H9 (cell line): ENCODE results near the gene TAT. TPM values are rescaled to one million over a fixed set of nuclear protein-coding genes. Genes with fewer than 3 reads are reported as not detected.

Experiments
- DNase-seq: peaks from one replicate; pipeline ENCODE4 v3.0.0-alpha.2; 2017
- H2AFZ ChIP-seq: one replicate; pipeline ENCODE4 v1.6.1; 2013; ENCODE audit warnings: mild to moderate bottlenecking, low read length, control low read depth, moderate library complexity
- H2AK5ac ChIP-seq: 2 replicates; pipeline ENCODE4 v1.6.1; 2013; ENCODE audit warnings: low read length, control low read depth, mixed read lengths; ENCODE audit not compliant: insufficient read length
- H2BK120ac ChIP-seq: one replicate; pipeline ENCODE4 v1.6.1; 2013; ENCODE audit warnings: low read depth, mild to moderate bottlenecking, low read length, control low read depth, inconsistent platforms; ENCODE audit not compliant: poor library complexity, severe bottlenecking
- H2BK12ac ChIP-seq: 2 replicates; pipeline ENCODE4 v1.6.1; 2013; ENCODE audit warnings: low read length, control low read depth, mixed read lengths, low read depth; ENCODE audit not compliant: insufficient read length
- H2BK15ac ChIP-seq: 2 replicates; pipeline ENCODE4 v1.6.1; 2013; ENCODE audit warnings: low read depth, low read length, control low read depth
- H2BK20ac ChIP-seq: one replicate; pipeline ENCODE4 v1.6.1; 2013; ENCODE audit warnings: low read depth, mild to moderate bottlenecking, low read length, control low read depth, inconsistent platforms; ENCODE audit not compliant: poor library complexity, severe bottlenecking
- H2BK5ac ChIP-seq: 2 replicates; pipeline ENCODE4 v1.6.1; 2013; ENCODE audit warnings: low read length, control low read depth, mixed read lengths; ENCODE audit not compliant: insufficient read length
- H3K14ac ChIP-seq: 2 replicates; pipeline ENCODE4 v1.6.1; 2013; ENCODE audit warnings: low read length, control low read depth; ENCODE audit not compliant: insufficient read depth
- H3K18ac ChIP-seq: 2 replicates; pipeline ENCODE4 v1.6.1; 2013; ENCODE audit warnings: low read depth, mild to moderate bottlenecking, mixed read lengths, low read length, control low read depth; ENCODE audit not compliant: insufficient read length
- H3K23ac ChIP-seq: 2 replicates; pipeline ENCODE4 v1.6.1; 2013; ENCODE audit warnings: low read length, control low read depth, mixed read lengths, low read depth; ENCODE audit not compliant: insufficient read length
- H3K23me2 ChIP-seq: 2 replicates; pipeline ENCODE4 v1.6.1; 2013; ENCODE audit warnings: low read depth, mild to moderate bottlenecking, mixed read lengths, low read length, control low read depth; ENCODE audit not compliant: insufficient read length, poor library complexity, severe bottlenecking
- H3K27ac ChIP-seq: 2 replicates; pipeline ENCODE4 v1.5.1; 2013; ENCODE audit warnings: low read length, control low read depth, mixed read lengths, low read depth; ENCODE audit not compliant: insufficient read length
- H3K27me3 ChIP-seq: 2 replicates; pipeline ENCODE4 v1.6.1; 2013; ENCODE audit warnings: low read length, control low read depth, inconsistent platforms; ENCODE audit not compliant: insufficient read depth
- H3K4ac ChIP-seq: 2 replicates; pipeline ENCODE4 v1.6.1; 2013; ENCODE audit warnings: low read depth, mild to moderate bottlenecking, control low read depth, inconsistent platforms, low read length, moderate library complexity
- H3K4me1 ChIP-seq: 2 replicates; pipeline ENCODE4 v1.6.1; 2013; ENCODE audit warnings: low read length, control low read depth, inconsistent platforms; ENCODE audit not compliant: insufficient read depth
- H3K4me2 ChIP-seq: 2 replicates; pipeline ENCODE4 v1.6.1; 2013; ENCODE audit warnings: low read length, control low read depth, mixed read lengths; ENCODE audit not compliant: insufficient read length, insufficient read depth
- H3K56ac ChIP-seq: 2 replicates; pipeline ENCODE4 v1.6.1; 2013; ENCODE audit warnings: low read depth, mild to moderate bottlenecking, mixed read lengths, low read length, control low read depth; ENCODE audit not compliant: insufficient read length
- H3K79me1 ChIP-seq: 2 replicates; pipeline ENCODE4 v1.6.1; 2013; ENCODE audit warnings: low read depth, mild to moderate bottlenecking, moderate library complexity, low read length, control low read depth, inconsistent platforms; ENCODE audit not compliant: insufficient read depth, poor library complexity, severe bottlenecking
- H3K79me2 ChIP-seq: 2 replicates; pipeline ENCODE4 v1.6.1; 2013; ENCODE audit warnings: low read length, control low read depth, inconsistent platforms; ENCODE audit not compliant: insufficient read depth
- H3K9ac ChIP-seq: 2 replicates; pipeline ENCODE4 v1.6.1; 2013; ENCODE audit warnings: low read length, control low read depth, mixed read lengths; ENCODE audit not compliant: insufficient read length; ENCODE audit errors: extremely low read depth
- H3K9me3 ChIP-seq: one replicate; pipeline ENCODE4 v1.6.1; 2013; ENCODE audit warnings: low read depth, low read length, inconsistent platforms; ENCODE audit not compliant: control insufficient read depth
- H3T11ph ChIP-seq: one replicate; pipeline ENCODE4 v1.6.1; 2013; ENCODE audit warnings: mild to moderate bottlenecking, low read length, control low read depth, inconsistent platforms
- H4K20me1 ChIP-seq: one replicate; pipeline ENCODE4 v1.6.1; 2013; ENCODE audit not compliant: control insufficient read depth, insufficient read length, insufficient read depth
- H4K5ac ChIP-seq: 2 replicates; pipeline ENCODE4 v1.6.1; 2013; ENCODE audit warnings: low read depth, mild to moderate bottlenecking, mixed read lengths, low read length, control low read depth; ENCODE audit not compliant: insufficient read length
- H4K8ac ChIP-seq: replicated peaks from 2 replicates; pipeline ENCODE4 v1.6.1; 2013; ENCODE audit warnings: low read length, control low read depth, mixed read lengths, low read depth; ENCODE audit not compliant: insufficient read length
- H4K91ac ChIP-seq: 2 replicates; pipeline ENCODE4 v1.6.1; 2013; ENCODE audit warnings: low read depth, mild to moderate bottlenecking, moderate library complexity, mixed read lengths, low read length, control low read depth; ENCODE audit not compliant: insufficient read length
- H3K27ac Mint-ChIP-seq, 3 experiments: 2 replicates in 2 of 3; 3 replicates in 1 of 3; pipeline ENCODE4 v1.8.0; 2020 to 2021; ENCODE audit warnings: mixed read lengths in 3 of 3, mild to moderate bottlenecking in 1 of 3, moderate library complexity in 1 of 3
- H3K27me3 Mint-ChIP-seq: 2 replicates; pipeline ENCODE4 v1.8.0; 2021; ENCODE audit warnings: low read depth, mild to moderate bottlenecking, moderate library complexity, mixed read lengths
- H3K36me3 Mint-ChIP-seq, 3 experiments: 2 replicates in 2 of 3; 3 replicates in 1 of 3; pipeline ENCODE4 v1.8.0; 2020 to 2021; ENCODE audit warnings: low read depth in 3 of 3, mixed read lengths in 3 of 3; ENCODE audit not compliant: insufficient read depth in 1 of 3
- H3K4me1 Mint-ChIP-seq, 2 experiments: 2 replicates each; pipeline ENCODE4 v1.8.0; 2020; ENCODE audit warnings: mixed read lengths in 2 of 2
- H3K4me3 Mint-ChIP-seq, 2 experiments: 2 replicates in 1 of 2; 3 replicates in 1 of 2; pipeline ENCODE4 v1.8.0; 2020 to 2021; ENCODE audit warnings: mild to moderate bottlenecking in 2 of 2, mixed read lengths in 2 of 2, moderate library complexity in 1 of 2
- H3K9me3 Mint-ChIP-seq, 2 experiments: 2 replicates in 1 of 2; 3 replicates in 1 of 2; pipeline ENCODE4 v1.8.0; 2020; ENCODE audit warnings: mild to moderate bottlenecking in 2 of 2, mixed read lengths in 2 of 2, moderate library complexity in 1 of 2
- WGBS: extraction: QIAGEN DNeasy Blood & Tissue Kit; methylation state at CpG from one replicate; pipeline ENCODE4 v1.1.7; 2013; ENCODE audit warnings: missing lambda C conversion rate, low lambda C conversion rate, mixed read lengths; ENCODE audit not compliant: insufficient read length; ENCODE audit errors: extremely low coverage; 5-methylcytosine and 5-hydroxymethylcytosine counted together
- total RNA-seq: library from RNA; stranded (reverse); gene quantifications from 2 replicates; pipeline ENCODE4 v1.2.1, GENCODE V29; 2021
- TF ChIP-seq, protein P1 (sequence below): fragments of 200-600 bp; sonication (generic); conservative IDR thresholded peaks from 3 replicates; pipeline ENCODE4 v1.8.0; 2021; ENCODE audit warnings: antibody characterized with exemption, mild to moderate bottlenecking

Gene TAT
- total RNA-seq, 1 experiment from 2014 or later: not detected

DNA sequence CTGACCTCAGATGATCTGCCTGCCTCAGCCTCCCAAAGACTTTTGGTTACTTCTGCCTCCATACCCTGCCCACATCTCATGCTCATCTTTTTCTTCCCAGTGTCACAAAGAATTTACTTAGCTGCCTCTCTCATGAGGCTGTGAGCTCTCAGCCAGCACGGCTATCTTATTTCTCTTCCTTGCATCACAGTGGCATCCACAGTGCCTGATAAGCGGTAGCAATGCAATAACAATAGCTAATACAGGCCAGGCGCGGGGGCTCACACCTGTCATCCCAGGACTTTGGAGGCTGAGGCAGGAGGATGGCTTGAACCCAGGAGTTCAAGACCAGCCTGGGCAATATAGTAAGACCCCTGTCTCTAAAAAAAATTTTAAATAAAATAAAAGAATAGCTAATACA, 33.6 kb upstream of the TAT start:
- no peak overlapping the region for H3K14ac ChIP-seq
- no peaks in the 10 kb centered on the region for H3K27me3 ChIP-seq
- Mint-ChIP-seq H3K4me3 (no peak overlapping the region), H3K27me3 (no peaks in the 10 kb centered on the region), H3K4me1 (peaks cover 6 to 11% of the 10 kb centered on the region in 2 experiments), H3K9me3 (no peaks in the 10 kb centered on the region; a peak in 2 of 5 replicates), H3K27ac (no peak overlapping the region), H3K36me3 (no peaks in the 10 kb centered on the region)
- H3K27ac ChIP-seq: no peak overlapping the region
- no peak overlapping the region for H2BK20ac ChIP-seq
- no peak overlapping the region for H3K18ac ChIP-seq
- H3K9me3 ChIP-seq: no peaks in the 10 kb centered on the region
- no peak overlapping the region for H2BK15ac ChIP-seq
- no peak overlapping the region for H3T11ph ChIP-seq
- no peak overlapping the region for H3K9ac ChIP-seq
- H2BK12ac ChIP-seq: no peak overlapping the region
- no peaks in the 10 kb centered on the region for H4K20me1 ChIP-seq
- H2AFZ ChIP-seq: no peak overlapping the region
- H4K5ac ChIP-seq: no peak overlapping the region
- no peaks in the 10 kb centered on the region for H3K79me1 ChIP-seq
- TF ChIP-seq, protein P1, sequence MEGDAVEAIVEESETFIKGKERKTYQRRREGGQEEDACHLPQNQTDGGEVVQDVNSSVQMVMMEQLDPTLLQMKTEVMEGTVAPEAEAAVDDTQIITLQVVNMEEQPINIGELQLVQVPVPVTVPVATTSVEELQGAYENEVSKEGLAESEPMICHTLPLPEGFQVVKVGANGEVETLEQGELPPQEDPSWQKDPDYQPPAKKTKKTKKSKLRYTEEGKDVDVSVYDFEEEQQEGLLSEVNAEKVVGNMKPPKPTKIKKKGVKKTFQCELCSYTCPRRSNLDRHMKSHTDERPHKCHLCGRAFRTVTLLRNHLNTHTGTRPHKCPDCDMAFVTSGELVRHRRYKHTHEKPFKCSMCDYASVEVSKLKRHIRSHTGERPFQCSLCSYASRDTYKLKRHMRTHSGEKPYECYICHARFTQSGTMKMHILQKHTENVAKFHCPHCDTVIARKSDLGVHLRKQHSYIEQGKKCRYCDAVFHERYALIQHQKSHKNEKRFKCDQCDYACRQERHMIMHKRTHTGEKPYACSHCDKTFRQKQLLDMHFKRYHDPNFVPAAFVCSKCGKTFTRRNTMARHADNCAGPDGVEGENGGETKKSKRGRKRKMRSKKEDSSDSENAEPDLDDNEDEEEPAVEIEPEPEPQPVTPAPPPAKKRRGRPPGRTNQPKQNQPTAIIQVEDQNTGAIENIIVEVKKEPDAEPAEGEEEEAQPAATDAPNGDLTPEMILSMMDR: no peak
- H3K56ac ChIP-seq: no peak overlapping the region
- peak overlapping the region; percentile 5 for H3K4me2 ChIP-seq
- H3K4me1 ChIP-seq: no peaks in the 10 kb centered on the region
- no peaks in the 10 kb centered on the region for H3K23me2 ChIP-seq
- no peak overlapping the region for H3K23ac ChIP-seq
- no peaks in the 10 kb centered on the region for H3K79me2 ChIP-seq
- H4K8ac ChIP-seq: no peak overlapping the region
- no peak overlapping the region for H2AK5ac ChIP-seq
- DNase-seq: no peak
- no peak overlapping the region for H3K4ac ChIP-seq
- no peak overlapping the region for H2BK5ac ChIP-seq
- no peak overlapping the region for H4K91ac ChIP-seq
- no peak overlapping the region for H2BK120ac ChIP-seq
- WGBS: no CpG with 5 or more reads among the region's 4 CpGs
